Transverse colon (tissue), 4 donors: ENCODE results near the gene CST7. TPM values are rescaled to one million over a fixed set of nuclear protein-coding genes. Genes with fewer than 3 reads are reported as not detected.

Experiments used
- DNase-seq: peaks from one replicate; pipeline ENCODE4 v3.0.0-alpha.2; 2019
- H3K27ac ChIP-seq, 4 donors: fragments of 200-600 bp; sonication (generic); 2 replicates each; pipeline ENCODE4 v1.5.1; 2016 to 2018; ENCODE audit warnings: inconsistent platforms in 4 of 4
- H3K27me3 ChIP-seq: fragments of 200-600 bp; sonication (generic); 2 replicates; pipeline ENCODE4 v1.5.1; 2017; ENCODE audit warnings: inconsistent platforms
- H3K36me3 ChIP-seq, 4 donors: fragments of 200-600 bp; sonication (generic); 2 replicates each; pipeline ENCODE4 v1.5.1; 2017 to 2019; ENCODE audit warnings: inconsistent platforms in 4 of 4
- H3K4me1 ChIP-seq, 4 donors: fragments of 200-600 bp; sonication (generic); 2 replicates each; pipeline ENCODE4 v1.5.1; 2017 to 2020; ENCODE audit warnings: inconsistent platforms in 4 of 4
- H3K4me3 ChIP-seq, 4 donors: fragments of 200-600 bp; sonication (generic); 1 replicate in 1 of 4; 2 replicates in 3 of 4; pipeline versions ENCODE4 v1.5.1 to v1.6.1; 2017 to 2019; ENCODE audit warnings: inconsistent platforms in 4 of 4
- H3K9me3 ChIP-seq, 2 donors: fragments of 200-600 bp; sonication (generic); 2 replicates each; pipeline ENCODE4 v1.5.1; 2017 to 2019; ENCODE audit warnings: inconsistent platforms in 2 of 2
- EP300 ChIP-seq: sonication (generic); formaldehyde crosslinking; IDR thresholded peaks from one replicate; pipeline ENCODE4 v1.6.1; 2017; ENCODE audit warnings: antibody characterized with exemption, low read depth
- POLR2A ChIP-seq: fragments of 450-650 bp; IDR thresholded peaks from one replicate; pipeline ENCODE4 v1.6.1; 2016; ENCODE audit warnings: antibody characterized with exemption, mild to moderate bottlenecking, moderate library complexity
- POLR2AphosphoS5 ChIP-seq, 3 donors: sonication (generic); formaldehyde crosslinking; IDR thresholded peaks; one replicate each; pipeline ENCODE4 v1.6.1; 2016; ENCODE audit warnings: antibody characterized with exemption in 3 of 3
- WGBS, 2 donors: methylation state at CpG; one replicate each; pipeline ENCODE4 v1.1.5; 2018; ENCODE audit warnings: low coverage in 1 of 2; 5-methylcytosine and 5-hydroxymethylcytosine counted together
- in situ Hi-C, 4 donors: fragments of 200-750 bp; cut with MboI; loops; one replicate each; pipeline versions ENCODE4 v1.15.0 to v1.15.1; 2017; ENCODE audit warnings: low sequenced_read_pairs in 3 of 4, low pct_ligation_motif_present in 1 of 4, low pct_unique_long_range_greater_than_20kb in 1 of 4
- intact Hi-C: fragments of 100-400 bp; cut with DNase I; formaldehyde crosslinking; loops from one replicate; pipeline ENCODE4 v1.15.1; 2023; ENCODE audit warnings: low total_unique reads
- total RNA-seq, 4 donors: library from RNA; depleted of rRNA; stranded (reverse); fragments of >200 nt; gene quantifications; one replicate each; pipeline ENCODE4 v1.1.0, GENCODE V29; 2016
- TF ChIP-seq, protein P1 (sequence below), 5 experiments: fragments of 200-600 bp in 3 of 5; fragments of 450-650 bp in 2 of 5; sonication (generic) in 3 of 5; IDR thresholded peaks; 1 replicate in 2 of 5; 2 replicates in 3 of 5; pipeline ENCODE4 v1.5.1; 2016 to 2017; ENCODE audit warnings: antibody characterized with exemption in 5 of 5, inconsistent platforms in 3 of 5, mild to moderate bottlenecking in 2 of 5, moderate library complexity in 1 of 5

Gene CST7
- total RNA-seq, 4 donors from 2014 or later = 3.2 to 3.3 TPM; not detected in 2

DNA sequence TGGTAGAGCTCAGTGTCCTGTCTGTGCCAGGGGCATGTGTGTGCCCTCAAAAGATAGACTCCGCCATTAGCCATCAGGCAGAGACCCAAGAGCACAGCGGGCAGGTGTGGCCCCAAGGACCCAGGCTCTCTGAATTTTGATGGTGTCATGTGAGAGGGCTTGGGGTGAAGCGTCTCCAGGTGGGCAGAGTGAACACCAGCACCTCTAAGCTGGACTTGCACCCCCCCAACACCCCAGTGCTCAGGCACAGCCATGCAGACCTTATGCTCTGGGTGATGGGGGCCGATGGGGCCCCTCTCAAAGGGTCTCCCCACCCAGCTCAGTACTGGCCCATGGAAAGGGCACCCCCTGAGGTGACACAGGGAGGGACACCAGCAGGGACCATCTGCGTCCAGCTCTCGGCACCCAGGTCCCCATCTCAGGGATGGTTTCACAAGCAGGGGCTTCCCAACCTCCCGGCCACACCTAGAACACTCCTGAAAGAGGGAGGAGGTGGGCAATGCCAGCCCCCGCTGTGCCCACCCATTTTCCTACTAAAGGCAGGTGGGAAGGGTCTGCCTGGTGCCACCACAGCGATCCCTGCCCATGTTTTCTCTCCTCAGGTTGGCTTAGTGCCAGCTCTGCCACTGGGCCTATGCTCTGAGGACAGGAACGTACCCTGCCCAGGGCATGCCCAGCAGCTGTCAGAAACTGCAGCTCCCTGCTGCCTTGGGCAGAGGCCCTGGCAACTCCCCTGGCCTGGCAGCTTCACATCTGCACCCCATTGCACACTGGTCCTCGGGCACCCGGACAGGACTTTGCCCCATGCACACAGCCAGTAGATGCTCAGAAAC lies 3.5 kb downstream of the CST7 start:
- no peak overlapping the region for H3K4me3 ChIP-seq
- H3K36me3 ChIP-seq = no peaks in the 10 kb centered on the region
- intact Hi-C loops = loop anchor here (10.0 kb wide), 1 partner anchor 1708 kb away; no protein-coding TSS in a partner anchor
- H3K27me3 ChIP-seq = peaks cover 4% of the 10 kb centered on the region
- H3K9me3 ChIP-seq = no peaks in the 10 kb centered on the region
- H3K4me1 ChIP-seq = peaks cover 0 to 2% (median 0%) of the 10 kb centered on the region in 4 donors
- WGBS, 2 donors = 71% methylated on average over 12 of the region's 12 CpGs; no CpG with 5 or more reads in 1 of the 2 donors
- no peak for DNase-seq
- no peak for TF ChIP-seq POLR2AphosphoS5 (IDR thresholded peaks at IDR 0.05)
- TF ChIP-seq EP300 = no peak
- TF ChIP-seq, protein P1, sequence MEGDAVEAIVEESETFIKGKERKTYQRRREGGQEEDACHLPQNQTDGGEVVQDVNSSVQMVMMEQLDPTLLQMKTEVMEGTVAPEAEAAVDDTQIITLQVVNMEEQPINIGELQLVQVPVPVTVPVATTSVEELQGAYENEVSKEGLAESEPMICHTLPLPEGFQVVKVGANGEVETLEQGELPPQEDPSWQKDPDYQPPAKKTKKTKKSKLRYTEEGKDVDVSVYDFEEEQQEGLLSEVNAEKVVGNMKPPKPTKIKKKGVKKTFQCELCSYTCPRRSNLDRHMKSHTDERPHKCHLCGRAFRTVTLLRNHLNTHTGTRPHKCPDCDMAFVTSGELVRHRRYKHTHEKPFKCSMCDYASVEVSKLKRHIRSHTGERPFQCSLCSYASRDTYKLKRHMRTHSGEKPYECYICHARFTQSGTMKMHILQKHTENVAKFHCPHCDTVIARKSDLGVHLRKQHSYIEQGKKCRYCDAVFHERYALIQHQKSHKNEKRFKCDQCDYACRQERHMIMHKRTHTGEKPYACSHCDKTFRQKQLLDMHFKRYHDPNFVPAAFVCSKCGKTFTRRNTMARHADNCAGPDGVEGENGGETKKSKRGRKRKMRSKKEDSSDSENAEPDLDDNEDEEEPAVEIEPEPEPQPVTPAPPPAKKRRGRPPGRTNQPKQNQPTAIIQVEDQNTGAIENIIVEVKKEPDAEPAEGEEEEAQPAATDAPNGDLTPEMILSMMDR (IDR thresholded peaks at IDR 0.05) = no peak
- TF ChIP-seq POLR2A = no peak
- in situ Hi-C loops = no loop called here
- H3K27ac ChIP-seq = no peak overlapping the region

DNA sequence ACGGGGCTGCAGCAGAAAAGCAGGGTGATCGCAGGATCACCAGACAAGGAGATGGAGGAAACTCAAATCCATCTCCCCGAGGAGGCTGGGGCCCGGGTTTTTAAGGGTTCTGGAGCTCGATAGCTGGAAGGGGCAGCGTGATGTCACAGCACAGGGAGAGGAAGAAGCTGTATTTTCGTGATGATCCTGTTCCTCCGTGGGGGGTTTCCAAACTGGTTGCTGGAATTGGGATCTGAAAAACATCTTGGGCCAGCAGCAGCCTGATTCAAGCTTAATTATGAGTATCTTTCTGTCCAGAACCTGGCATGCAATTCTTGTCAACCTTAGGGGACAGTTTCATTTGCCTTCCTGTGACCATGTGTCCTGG lies 4.1 kb downstream of the CST7 start:
- DNase-seq = no peak
- TF ChIP-seq EP300 = no peak
- TF ChIP-seq, protein P1 (IDR thresholded peaks at IDR 0.05) = no peak
- no peak for TF ChIP-seq POLR2AphosphoS5 (IDR thresholded peaks at IDR 0.05)
- TF ChIP-seq POLR2A = no peak
- intact Hi-C loops (loop anchor here (10.0 kb wide), 1 partner anchor 1708 kb away; no protein-coding TSS in a partner anchor), in situ Hi-C loops (no loop called here)
- Histone ChIP-seq H3K27me3 (peaks cover 4% of the 10 kb centered on the region), H3K4me3 (no peak overlapping the region), H3K4me1 (peaks cover 0 to 2% (median 0%) of the 10 kb centered on the region in 4 donors), H3K27ac (no peak overlapping the region), H3K9me3 (no peaks in the 10 kb centered on the region), H3K36me3 (no peaks in the 10 kb centered on the region)
- 70% methylated on average over 8 of the region's 8 CpGs; no CpG with 5 or more reads in 1 of the 2 donors for WGBS, 2 donors

DNA sequence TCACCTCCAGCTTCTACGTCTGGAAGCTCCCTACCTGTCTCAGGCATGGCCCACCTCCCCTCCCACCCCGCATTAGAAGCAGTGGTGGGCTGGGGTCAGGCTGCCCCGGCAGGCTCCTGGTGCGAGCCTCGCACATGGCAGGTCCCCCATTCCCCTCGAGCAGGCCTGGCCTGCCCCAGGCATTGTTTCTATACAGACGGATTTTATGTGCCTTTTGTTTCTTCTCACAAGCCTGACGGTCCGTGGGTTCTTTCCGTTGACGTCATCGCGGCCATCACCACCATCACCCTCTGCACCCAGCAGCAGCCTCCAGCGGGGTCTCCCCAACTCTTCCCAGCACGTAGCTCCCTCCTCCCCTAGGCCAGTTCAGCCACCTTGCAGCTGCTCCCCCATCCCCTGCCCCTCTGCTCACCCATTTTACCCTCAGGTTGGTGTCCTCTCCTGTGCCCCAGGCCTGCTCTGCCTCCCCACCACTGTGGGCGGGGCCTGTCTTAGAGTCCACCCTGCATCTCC lies 4.6 kb downstream of the CST7 start:
- Histone ChIP-seq H3K27me3 (peaks cover 4% of the 10 kb centered on the region), H3K27ac (no peak overlapping the region), H3K4me1 (peaks cover 0 to 2% (median 0%) of the 10 kb centered on the region in 4 donors), H3K4me3 (no peak overlapping the region), H3K9me3 (no peaks in the 10 kb centered on the region), H3K36me3 (peaks cover 0 to under 1% (median 0%) of the 10 kb centered on the region in 4 donors)
- WGBS, 2 donors = 52 to 84% methylated on average over 5 to 16 of the region's 16 CpGs
- intact Hi-C loops (loop anchor here (10.0 kb wide), 1 partner anchor 1709 kb away; no protein-coding TSS in a partner anchor), in situ Hi-C loops (no loop called here)
- TF ChIP-seq POLR2A (no peak), EP300 (no peak), POLR2AphosphoS5 (IDR thresholded peaks at IDR 0.05) (no peak)
- TF ChIP-seq, protein P1 (IDR thresholded peaks at IDR 0.05) = no peak
- DNase-seq = no peak

DNA sequence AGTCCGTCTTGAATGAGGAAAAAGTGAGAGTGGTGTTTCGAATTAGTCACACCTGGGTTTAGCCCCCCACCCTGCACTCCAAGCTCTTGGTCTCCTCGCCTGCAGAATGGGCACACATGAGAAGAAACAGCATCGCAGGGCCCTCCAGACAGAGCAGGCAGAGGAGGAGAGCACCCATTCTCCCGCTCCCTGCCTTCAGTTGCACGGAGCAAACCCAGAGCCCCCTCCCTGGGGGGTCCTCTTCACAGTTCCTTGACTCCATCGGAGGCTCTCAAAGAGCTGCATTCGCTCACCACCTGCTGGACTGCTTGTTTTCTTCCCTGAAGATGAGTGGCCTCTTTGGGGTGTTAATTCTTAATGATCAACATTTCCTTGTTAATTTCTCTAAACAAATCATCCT lies 5.1 kb downstream of the CST7 start:
- no peak for TF ChIP-seq POLR2A
- Histone ChIP-seq H3K4me1 (peaks cover 0 to 2% (median 0%) of the 10 kb centered on the region in 4 donors), H3K9me3 (no peaks in the 10 kb centered on the region), H3K27ac (no peak overlapping the region), H3K36me3 (peaks cover 0 to 5% (median 0%) of the 10 kb centered on the region in 4 donors), H3K4me3 (no peak overlapping the region), H3K27me3 (peaks cover 4% of the 10 kb centered on the region)
- intact Hi-C loops (loop anchor here (10.0 kb wide), 1 partner anchor 1709 kb away; no protein-coding TSS in a partner anchor), in situ Hi-C loops (no loop called here)
- WGBS, 2 donors = 76% methylated on average over 8 of the region's 8 CpGs; no CpG with 5 or more reads in 1 of the 2 donors
- DNase-seq = no peak
